SIG-M5 (cell line): ENCODE data around the gene FAM25G.
"Not testable (repeated sequence)": the region's sequence is repeated elsewhere in the genome, so short reads cannot be mapped to it uniquely, and the experiment has no call there.

Source experiments
- DNase-seq: peaks from one replicate; lab custom pipeline; 2025; lab: John Stamatoyannopoulos, UW

Gene FAM25G

GRCh38 chr10:47491600-47491999, at the start of gene FAM25G:
Gene FAM25G, minus strand, starts transcription at chr10:47491700. Its CDS starts 26 bp downstream, at chr10:47491674.
- not testable (repeated sequence) for DNase-seq

DNA sequence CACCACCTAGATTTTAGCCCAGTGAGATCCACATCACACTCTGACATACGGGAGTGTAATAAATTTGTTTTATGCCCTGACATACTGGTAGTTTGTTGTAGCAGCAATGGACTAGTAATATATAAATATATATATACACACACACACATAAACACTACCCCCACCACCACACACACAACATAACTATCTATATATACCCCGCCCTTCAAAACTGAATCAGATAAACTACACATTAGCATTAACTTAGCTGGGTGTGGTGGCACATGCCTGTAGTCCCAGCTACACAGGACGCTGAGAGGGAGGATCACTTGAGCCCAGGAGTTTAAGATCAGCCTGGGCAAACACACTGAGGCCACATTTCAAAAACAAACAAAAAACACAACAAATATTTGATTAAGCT, 44.9 kb upstream of the FAM25G start:
- not testable (repeated sequence) for DNase-seq

GRCh38 chr10:47523475-47523874, 32.0 kb upstream of the FAM25G start, which contains the start of gene AGAP9:
Gene AGAP9, minus strand, starts transcription at chr10:47523638. Its CDS starts 112 bp downstream, at chr10:47523526.
- DNase-seq: not testable (repeated sequence)

DNA sequence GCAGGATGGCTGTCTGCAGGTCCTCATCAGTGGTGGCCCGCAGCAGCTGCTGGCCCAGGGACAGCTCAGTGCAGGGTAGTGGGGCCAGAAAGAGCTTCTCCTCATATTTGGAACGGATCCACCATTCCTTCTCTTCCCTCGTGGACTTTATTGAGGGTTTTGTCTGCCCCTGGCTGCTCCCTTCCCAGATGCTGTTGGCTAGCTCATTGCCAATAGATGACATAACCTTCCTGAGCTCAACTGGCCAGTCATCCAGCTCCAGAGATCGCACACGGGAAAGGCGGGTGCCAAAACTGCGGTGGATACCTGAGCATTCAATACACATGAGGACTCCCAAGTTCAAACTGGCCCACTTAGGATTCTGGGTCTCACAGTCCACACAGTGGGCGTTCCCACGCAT, 10.8 kb upstream of the FAM25G start:
- DNase-seq: not testable (repeated sequence)

DNA sequence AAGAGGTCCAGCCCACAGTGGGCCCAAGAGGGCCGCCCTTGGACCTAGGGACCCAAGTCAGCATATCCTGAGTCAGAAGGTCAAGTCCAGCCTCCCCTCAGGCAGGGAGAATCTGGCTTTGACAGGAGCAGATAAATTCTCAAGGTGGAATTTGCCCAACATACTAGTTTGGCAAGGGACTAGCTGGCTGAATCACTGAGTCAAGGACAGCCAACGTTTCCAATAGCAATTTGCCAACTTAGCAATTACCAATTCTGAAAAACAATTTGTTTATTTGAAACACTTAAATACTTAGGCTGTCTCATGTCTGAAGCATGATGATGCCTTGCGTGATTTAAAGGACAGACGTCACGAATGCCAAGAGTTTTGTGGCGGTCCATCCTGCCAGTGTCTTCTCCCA, 2.7 kb upstream of the FAM25G start:
- DNase-seq: not testable (repeated sequence)

GRCh38 chr10:47489630-47490029, 1.9 kb downstream of the FAM25G start:
- not testable (repeated sequence) for DNase-seq

DNA sequence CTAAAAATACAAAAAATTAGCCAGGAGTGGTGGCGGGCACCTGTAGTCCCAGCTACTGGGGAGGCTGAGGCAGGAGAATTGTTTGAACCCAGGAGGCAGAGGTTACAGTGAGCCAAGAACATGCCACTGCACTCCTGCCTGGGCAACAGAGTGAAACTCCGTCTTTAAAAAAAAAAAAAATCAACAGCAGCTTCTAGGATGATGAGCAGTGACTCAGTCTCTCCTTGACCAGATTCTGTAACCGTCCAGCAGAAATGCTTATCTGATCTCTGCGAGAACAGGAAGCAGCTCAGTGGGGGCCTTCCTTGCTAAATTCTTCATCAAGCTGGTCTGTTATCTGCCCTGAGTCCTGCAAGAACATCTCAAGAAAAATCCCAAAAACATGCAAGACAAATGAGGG, 5.6 kb downstream of the FAM25G start:
- DNase-seq: not testable (repeated sequence)

GRCh38 chr10:47484786-47485185, 6.7 kb downstream of the FAM25G start:
- not testable (repeated sequence) for DNase-seq

- DNase-seq: not testable (repeated sequence)
Observed at GRCh38 chr10:47483923-47484322, 7.6 kb downstream of the FAM25G start, which contains the start of gene ANXA8. Gene ANXA8, minus strand, starts transcription at chr10:47484115. Its CDS starts 182 bp downstream, at chr10:47483933.

DNA sequence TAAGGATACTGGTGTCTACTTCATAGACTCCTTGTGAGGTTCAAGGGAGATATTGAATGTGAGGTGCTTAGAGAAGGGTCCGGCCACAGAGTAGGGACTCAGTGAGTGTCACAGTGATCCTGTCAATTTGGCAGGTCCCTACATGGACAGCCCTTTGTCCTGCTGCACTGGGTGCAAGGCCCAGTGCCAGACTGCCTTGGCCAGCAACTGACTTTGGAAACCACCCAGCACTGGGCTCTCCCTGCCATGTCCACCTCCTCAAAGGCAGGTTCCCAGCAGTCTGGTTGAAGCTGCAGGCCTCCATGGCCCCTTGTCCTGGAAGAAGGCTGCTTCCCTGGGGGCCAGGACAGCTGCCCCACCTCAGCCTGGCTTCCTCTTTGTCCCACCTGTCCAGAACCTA, 9.1 kb downstream of the FAM25G start:
- not testable (repeated sequence) for DNase-seq

DNA sequence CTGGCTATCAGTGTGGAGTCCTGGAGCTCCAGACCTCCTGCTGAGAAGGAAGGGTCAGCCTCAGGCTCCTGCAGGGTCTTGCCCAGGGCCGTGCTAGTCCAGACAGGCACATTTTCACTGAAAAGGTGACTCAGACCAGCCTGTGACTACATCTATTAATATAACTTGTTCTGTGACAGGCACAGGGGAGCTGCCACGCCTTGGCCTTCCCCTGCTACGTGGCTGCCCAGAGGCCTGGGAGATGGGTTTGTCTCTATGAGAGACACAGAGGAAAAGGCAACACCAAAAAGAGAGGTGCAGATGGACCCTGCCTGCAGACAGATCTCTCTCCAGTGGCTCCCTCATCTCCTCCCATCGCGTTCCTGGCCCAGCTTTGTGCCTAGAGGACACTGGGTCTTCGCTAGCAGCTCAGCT, 9.7 kb downstream of the FAM25G start:
- not testable (repeated sequence) for DNase-seq

- DNase-seq: not testable (repeated sequence)
Observed at GRCh38 chr10:47481182-47481766, 10.2 kb downstream of the FAM25G start.

DNA sequence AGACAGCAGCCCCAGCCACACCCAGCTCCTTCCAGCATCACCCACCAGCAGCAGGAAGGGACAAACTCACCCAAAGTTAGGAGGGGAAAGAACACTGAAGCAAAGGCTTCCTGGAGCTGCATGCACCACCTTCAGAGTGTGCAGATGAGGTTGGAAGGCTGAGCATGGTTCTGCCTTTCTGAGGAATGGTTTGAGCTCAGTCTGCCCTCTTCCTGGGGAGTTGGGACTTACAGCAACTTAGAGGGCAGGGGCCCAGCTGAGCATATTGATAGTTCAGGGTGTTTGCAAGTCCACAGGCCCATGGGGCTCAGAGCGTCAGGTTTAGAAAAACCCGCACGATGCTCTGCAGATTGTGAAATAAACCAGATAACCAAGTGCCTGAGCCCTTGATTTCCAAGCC, 11.4 kb downstream of the FAM25G start:
- DNase-seq: not testable (repeated sequence)

GRCh38 chr10:47478114-47478513, 13.4 kb downstream of the FAM25G start:
- not testable (repeated sequence) for DNase-seq

DNA sequence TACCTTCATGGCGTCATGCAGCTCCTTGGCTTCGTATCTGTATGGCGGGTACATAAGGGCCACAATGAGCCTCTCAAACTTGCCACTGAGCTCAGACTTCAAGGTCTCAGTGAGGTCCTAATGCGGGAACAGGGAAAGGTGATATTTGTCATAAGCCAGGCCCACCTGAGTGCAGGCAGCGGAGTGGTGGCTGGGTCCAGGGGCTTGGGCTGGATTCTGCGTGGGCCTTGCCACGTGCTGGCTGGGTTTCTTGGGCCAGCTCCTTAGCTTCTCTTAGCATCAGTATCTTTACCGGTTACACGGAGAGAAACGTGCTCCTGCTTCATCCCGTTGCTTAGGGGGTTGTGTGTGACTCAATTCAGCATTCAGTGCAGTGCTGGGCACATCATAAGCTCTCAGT, 14.4 kb downstream of the FAM25G start:
- not testable (repeated sequence) for DNase-seq

- DNase-seq: not testable (repeated sequence)
Observed at GRCh38 chr10:47475101-47475500, 16.4 kb downstream of the FAM25G start.

GRCh38 chr10:47473516-47473915, 18.0 kb downstream of the FAM25G start:
- not testable (repeated sequence) for DNase-seq

- not testable (repeated sequence) for DNase-seq
Observed at GRCh38 chr10:47472647-47473046, 18.9 kb downstream of the FAM25G start.

- DNase-seq: not testable (repeated sequence)
Observed at GRCh38 chr10:47472072-47472471, 19.4 kb downstream of the FAM25G start.

DNA sequence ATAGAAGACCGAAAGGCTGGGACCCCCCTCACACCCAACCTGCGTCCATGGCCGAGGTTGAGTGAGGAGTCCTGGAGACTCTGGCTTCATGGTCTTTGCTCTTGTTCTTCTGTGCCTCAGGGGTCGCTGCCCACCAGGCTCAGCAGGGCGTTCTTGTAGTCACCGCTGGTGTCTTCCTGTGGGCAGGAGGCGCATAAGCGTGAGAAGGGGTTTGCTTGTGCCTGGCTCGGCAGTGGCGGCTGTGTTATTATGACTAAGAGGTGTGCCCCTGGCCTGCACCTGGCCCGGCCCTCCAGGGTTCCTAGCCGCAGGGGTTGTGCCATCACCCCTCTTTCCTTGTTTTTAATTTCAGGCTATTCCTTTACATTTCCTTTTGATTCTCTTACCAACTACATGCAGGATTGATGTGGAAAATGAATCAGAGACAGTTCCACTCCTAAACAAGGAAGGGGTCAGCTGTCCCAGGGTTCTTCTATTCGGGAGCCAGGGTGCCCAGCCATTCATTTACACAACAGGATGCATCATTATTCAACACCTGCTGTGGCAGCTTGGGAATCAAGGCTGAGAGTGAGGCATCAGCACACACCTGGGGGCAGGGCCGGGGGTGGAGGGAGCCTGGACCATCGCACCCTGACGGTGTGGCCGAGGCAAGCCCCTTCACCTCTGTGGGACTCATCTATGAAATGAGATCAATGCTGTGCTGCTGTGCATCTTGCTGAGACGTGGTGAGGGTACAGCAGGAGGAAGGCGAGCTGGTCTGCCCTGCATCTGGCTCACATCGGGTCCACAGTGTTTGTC, 22.6 kb downstream of the FAM25G start:
- DNase-seq: not testable (repeated sequence)

DNA sequence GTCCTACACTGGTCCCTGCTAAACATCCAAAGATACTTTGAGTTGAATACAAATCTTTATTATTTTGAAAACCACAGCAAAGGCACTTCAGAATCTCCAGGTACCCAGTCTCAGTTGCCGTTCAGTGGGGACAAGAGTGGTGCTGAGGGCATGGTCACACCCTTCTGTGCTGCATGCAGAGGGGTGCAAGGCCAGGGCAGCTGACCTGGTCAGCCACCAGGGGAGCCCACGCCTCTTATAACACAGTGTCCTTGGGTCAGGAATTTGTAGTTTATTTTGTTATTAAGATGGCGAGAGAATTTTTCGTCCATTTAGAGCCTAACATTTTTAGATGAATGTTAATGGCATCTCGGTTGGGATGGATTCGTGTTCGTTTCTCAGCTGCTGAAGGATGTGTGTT, 23.5 kb downstream of the FAM25G start:
- not testable (repeated sequence) for DNase-seq

- DNase-seq: not testable (repeated sequence)
Observed at GRCh38 chr10:47467458-47467857, 24.0 kb downstream of the FAM25G start.
